OCI-LY3 (cell line): ENCODE data around the gene C1orf52.

Source experiments
- H2AFZ ChIP-seq: fragments of 200-600, 300-600 bp; shearing (Covaris generic); 2 replicates; pipeline ENCODE4 v1.6.0; 2014; ENCODE audit warnings: antibody characterized with exemption, low read depth, low read length
- H3K27ac ChIP-seq: fragments of 200-600, 300-600 bp; sonication (generic); 2 replicates; pipeline ENCODE4 v1.5.1; 2014; ENCODE audit warnings: mild to moderate bottlenecking, low read length, moderate library complexity, mixed read lengths
- H3K27me3 ChIP-seq: fragments of 200-600, 300-600 bp; sonication (generic); 2 replicates; pipeline ENCODE4 v1.6.1; 2014; ENCODE audit warnings: low read depth, low read length, mixed read lengths
- H3K36me3 ChIP-seq: fragments of 200-600, 300-600 bp; sonication (generic); replicated peaks from 2 replicates; pipeline ENCODE3; 2014; ENCODE audit warnings: low read depth, low read length, mixed read lengths
- H3K4me1 ChIP-seq: fragments of 300-600, 200-600 bp; sonication (generic); 2 replicates; pipeline ENCODE4 v1.6.1; 2014; ENCODE audit warnings: low read length, mixed read lengths
- H3K4me2 ChIP-seq: fragments of 200-600, 300-600 bp; sonication (generic); 2 replicates; pipeline ENCODE4 v1.6.1; 2014; ENCODE audit warnings: low read length, mixed read lengths
- H3K4me3 ChIP-seq: fragments of 300-600, 200-600 bp; sonication (generic); 2 replicates; pipeline ENCODE4 v1.5.1; 2014; ENCODE audit warnings: antibody characterized with exemption, mild to moderate bottlenecking, low read length, moderate library complexity
- H3K79me2 ChIP-seq: fragments of 300-600, 200-600 bp; shearing (Covaris generic); 2 replicates; pipeline ENCODE4 v1.6.1; 2014; ENCODE audit warnings: mild to moderate bottlenecking, low read length, mixed read lengths
- H3K9ac ChIP-seq: fragments of 300-600, 200-600 bp; shearing (Covaris generic); 2 replicates; pipeline ENCODE4 v1.6.0; 2014; ENCODE audit warnings: mild to moderate bottlenecking, low read length, moderate library complexity
- H3K9me3 ChIP-seq: fragments of 200-600, 300-600 bp; shearing (Covaris generic); 2 replicates; pipeline ENCODE4 v1.6.1; 2014; ENCODE audit warnings: low read length, mixed read lengths; ENCODE audit not compliant: insufficient read depth
- H4K20me1 ChIP-seq: fragments of 200-600, 300-600 bp; sonication (generic); 2 replicates; pipeline ENCODE4 v1.6.1; 2016; ENCODE audit warnings: low read length, mixed read lengths; ENCODE audit not compliant: insufficient read depth
- CTCF ChIP-seq: fragments of 200-600, 300-600 bp; sonication (generic); IDR thresholded peaks from 2 replicates; pipeline ENCODE4 v1.5.1; 2014; ENCODE audit warnings: antibody characterized with exemption, low read length, low read depth
- EZH2phosphoT487 ChIP-seq: fragments of 200-600 bp; shearing (Covaris generic); IDR thresholded peaks from 2 replicates; pipeline ENCODE4 v1.6.1; 2018; ENCODE audit warnings: antibody characterized with exemption, mixed run types, low read depth

C1orf52 gene

DNA sequence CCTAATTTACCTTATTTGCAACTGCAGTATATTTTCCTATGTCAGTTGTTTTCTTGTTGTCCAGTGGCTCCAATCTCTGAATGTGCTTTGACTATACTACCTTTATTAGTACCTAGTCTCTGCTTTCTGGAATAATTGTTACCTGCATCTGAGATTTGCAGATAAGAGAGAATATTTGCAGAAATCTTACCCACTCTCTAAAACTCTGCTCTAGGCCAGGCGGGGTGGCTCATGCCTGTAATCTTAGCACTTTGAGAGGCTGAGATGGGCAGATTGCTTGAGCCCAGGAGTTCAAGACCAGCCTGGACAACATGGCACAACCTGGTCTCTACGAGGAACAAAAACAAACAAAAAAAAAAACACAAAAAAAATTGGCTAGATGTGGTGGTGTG lies 56.6 kb downstream of the C1orf52 start:
- Histone ChIP-seq H3K27ac (no peak overlapping the region), H3K4me2 (no peak overlapping the region; the same call in 1 of the 2 replicates), H3K4me1 (peaks cover 17% of the 10 kb centered on the region), H3K4me3 (no peak overlapping the region), H3K27me3 (no peaks in the 10 kb centered on the region), H3K9me3 (no peaks in the 10 kb centered on the region), H3K36me3 (no peaks in the 10 kb centered on the region), H4K20me1 (no peaks in the 10 kb centered on the region), H3K9ac (no peak overlapping the region), H2AFZ (no peak overlapping the region), H3K79me2 (peaks cover 15% of the 10 kb centered on the region)
- TF ChIP-seq CTCF (no peak), EZH2phosphoT487 (no peak)

- no peaks in the 10 kb centered on the region for H3K9me3 ChIP-seq
- H2AFZ ChIP-seq: peak overlapping the region; percentile 87
- no peak for TF ChIP-seq CTCF
- no peak for TF ChIP-seq EZH2phosphoT487
- peak overlapping the region; percentile 89 for H3K4me3 ChIP-seq
- H3K27me3 ChIP-seq: no peaks in the 10 kb centered on the region
- H3K9ac ChIP-seq: peak overlapping the region; percentile 85
- H4K20me1 ChIP-seq: no peaks in the 10 kb centered on the region
- H3K27ac ChIP-seq: peak overlapping the region; percentile 73; the same call in 1 of the 2 replicates
- H3K79me2 ChIP-seq: peaks cover 15% of the 10 kb centered on the region
- H3K4me2 ChIP-seq: peak overlapping the region; percentile 79
- peaks cover 17% of the 10 kb centered on the region for H3K4me1 ChIP-seq
- H3K36me3 ChIP-seq: no peaks in the 10 kb centered on the region
Measured at GRCh38 chr1:85202092-85202863, 57.2 kb downstream of the C1orf52 start.

GRCh38 chr1:85201340-85202091 lies 57.9 kb downstream of the C1orf52 start:
- Histone ChIP-seq H3K27ac (peak overlapping the region; percentile 73), H3K4me1 (peaks cover 17% of the 10 kb centered on the region), H3K9me3 (no peaks in the 10 kb centered on the region), H3K4me2 (peak overlapping the region; percentile 79), H3K27me3 (no peaks in the 10 kb centered on the region), H2AFZ (peak overlapping the region; percentile 87), H4K20me1 (no peaks in the 10 kb centered on the region), H3K9ac (peak overlapping the region; percentile 85), H3K36me3 (no peaks in the 10 kb centered on the region), H3K79me2 (peaks cover 15% of the 10 kb centered on the region), H3K4me3 (peak overlapping the region; percentile 89)
- TF ChIP-seq EZH2phosphoT487 (no peak), CTCF (no peak)
